Measurements from ENCODE around the gene DYRK1A.

DNA sequence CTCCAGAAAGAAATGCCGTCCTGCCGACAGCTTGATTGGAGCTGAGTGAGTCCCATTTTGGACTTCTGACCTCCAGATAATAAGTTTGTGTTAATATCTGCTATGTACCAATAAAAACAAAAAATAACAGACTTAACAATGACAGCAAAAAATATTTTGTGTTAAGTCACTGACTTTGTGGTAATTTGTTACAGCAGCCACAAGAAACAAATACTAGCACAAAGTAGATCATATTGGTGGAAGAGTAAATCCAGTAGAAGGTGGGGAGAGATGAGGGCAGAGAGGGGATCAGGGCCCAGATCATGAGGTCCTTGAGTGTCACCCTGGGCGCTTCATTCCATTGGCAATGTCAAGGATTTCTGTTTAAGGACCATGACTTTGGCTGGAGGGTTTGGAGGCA, 168.6 kb downstream of the DYRK1A start:
- TF ChIP-seq, protein P1, sequence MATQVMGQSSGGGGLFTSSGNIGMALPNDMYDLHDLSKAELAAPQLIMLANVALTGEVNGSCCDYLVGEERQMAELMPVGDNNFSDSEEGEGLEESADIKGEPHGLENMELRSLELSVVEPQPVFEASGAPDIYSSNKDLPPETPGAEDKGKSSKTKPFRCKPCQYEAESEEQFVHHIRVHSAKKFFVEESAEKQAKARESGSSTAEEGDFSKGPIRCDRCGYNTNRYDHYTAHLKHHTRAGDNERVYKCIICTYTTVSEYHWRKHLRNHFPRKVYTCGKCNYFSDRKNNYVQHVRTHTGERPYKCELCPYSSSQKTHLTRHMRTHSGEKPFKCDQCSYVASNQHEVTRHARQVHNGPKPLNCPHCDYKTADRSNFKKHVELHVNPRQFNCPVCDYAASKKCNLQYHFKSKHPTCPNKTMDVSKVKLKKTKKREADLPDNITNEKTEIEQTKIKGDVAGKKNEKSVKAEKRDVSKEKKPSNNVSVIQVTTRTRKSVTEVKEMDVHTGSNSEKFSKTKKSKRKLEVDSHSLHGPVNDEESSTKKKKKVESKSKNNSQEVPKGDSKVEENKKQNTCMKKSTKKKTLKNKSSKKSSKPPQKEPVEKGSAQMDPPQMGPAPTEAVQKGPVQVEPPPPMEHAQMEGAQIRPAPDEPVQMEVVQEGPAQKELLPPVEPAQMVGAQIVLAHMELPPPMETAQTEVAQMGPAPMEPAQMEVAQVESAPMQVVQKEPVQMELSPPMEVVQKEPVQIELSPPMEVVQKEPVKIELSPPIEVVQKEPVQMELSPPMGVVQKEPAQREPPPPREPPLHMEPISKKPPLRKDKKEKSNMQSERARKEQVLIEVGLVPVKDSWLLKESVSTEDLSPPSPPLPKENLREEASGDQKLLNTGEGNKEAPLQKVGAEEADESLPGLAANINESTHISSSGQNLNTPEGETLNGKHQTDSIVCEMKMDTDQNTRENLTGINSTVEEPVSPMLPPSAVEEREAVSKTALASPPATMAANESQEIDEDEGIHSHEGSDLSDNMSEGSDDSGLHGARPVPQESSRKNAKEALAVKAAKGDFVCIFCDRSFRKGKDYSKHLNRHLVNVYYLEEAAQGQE (IDR thresholded peaks at IDR 0.05; ENCODE audit: borderline replicate concordance), result no peak
- TF ChIP-seq, protein P2, sequence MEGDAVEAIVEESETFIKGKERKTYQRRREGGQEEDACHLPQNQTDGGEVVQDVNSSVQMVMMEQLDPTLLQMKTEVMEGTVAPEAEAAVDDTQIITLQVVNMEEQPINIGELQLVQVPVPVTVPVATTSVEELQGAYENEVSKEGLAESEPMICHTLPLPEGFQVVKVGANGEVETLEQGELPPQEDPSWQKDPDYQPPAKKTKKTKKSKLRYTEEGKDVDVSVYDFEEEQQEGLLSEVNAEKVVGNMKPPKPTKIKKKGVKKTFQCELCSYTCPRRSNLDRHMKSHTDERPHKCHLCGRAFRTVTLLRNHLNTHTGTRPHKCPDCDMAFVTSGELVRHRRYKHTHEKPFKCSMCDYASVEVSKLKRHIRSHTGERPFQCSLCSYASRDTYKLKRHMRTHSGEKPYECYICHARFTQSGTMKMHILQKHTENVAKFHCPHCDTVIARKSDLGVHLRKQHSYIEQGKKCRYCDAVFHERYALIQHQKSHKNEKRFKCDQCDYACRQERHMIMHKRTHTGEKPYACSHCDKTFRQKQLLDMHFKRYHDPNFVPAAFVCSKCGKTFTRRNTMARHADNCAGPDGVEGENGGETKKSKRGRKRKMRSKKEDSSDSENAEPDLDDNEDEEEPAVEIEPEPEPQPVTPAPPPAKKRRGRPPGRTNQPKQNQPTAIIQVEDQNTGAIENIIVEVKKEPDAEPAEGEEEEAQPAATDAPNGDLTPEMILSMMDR (IDR thresholded peaks at IDR 0.05; ENCODE audit: poor library complexity, severe bottlenecking), result no peak
